HG03139 (cell line): ENCODE results near the gene AXIN2.

Source experiments
- ATAC-seq: cut with Tn5 transposase; IDR thresholded peaks from one replicate; pipeline ENCODE4 v1.9.1; 2021; ENCODE audit not compliant: unreplicated experiment

The AXIN2 gene

GRCh38 chr17:65584604-65585521, 23.4 kb upstream of the AXIN2 start:
- no peak for ATAC-seq

- no peak for ATAC-seq
These were observed 22.6 kb upstream of the AXIN2 start for GRCh38 chr17:65583921-65584603.

- ATAC-seq, result no peak
These were observed 15.5 kb upstream of the AXIN2 start for GRCh38 chr17:65576939-65577338.

GRCh38 chr17:65573282-65573602, 11.8 kb upstream of the AXIN2 start:
- ATAC-seq, result no peak

- ATAC-seq, result no peak
These were observed 11.3 kb upstream of the AXIN2 start for GRCh38 chr17:65572581-65573281.

- ATAC-seq, result no peak
These were observed 10.7 kb upstream of the AXIN2 start for GRCh38 chr17:65572186-65572580.

- no peak for ATAC-seq
These were observed 7.5 kb upstream of the AXIN2 start for GRCh38 chr17:65568918-65569317.

- ATAC-seq, result no peak
These were observed 6.1 kb upstream of the AXIN2 start for GRCh38 chr17:65567566-65567965.

- ATAC-seq, result no peak
These were observed 4.1 kb upstream of the AXIN2 start for GRCh38 chr17:65565559-65565958.

GRCh38 chr17:65564793-65565192, 3.3 kb upstream of the AXIN2 start:
- no peak for ATAC-seq

DNA sequence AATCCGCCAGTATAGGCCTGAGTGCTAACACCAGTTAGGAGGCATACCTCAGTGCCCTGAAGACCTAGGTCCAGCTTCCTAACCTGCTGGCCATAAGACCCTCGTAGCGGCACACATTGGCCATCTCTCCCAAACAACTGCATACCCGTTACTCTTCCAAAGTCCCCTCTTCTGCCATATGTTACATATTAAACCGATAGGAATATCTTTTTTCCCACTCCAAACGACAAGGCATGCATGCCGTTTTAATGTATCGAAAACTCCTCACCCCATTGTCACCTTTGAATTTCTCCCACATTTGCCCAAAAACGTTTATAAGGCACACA, 721 bp upstream of the AXIN2 start:
- no peak for ATAC-seq

GRCh38 chr17:65560628-65561451, 608 bp downstream of the AXIN2 start:
- ATAC-seq, result peak; percentile 50

DNA sequence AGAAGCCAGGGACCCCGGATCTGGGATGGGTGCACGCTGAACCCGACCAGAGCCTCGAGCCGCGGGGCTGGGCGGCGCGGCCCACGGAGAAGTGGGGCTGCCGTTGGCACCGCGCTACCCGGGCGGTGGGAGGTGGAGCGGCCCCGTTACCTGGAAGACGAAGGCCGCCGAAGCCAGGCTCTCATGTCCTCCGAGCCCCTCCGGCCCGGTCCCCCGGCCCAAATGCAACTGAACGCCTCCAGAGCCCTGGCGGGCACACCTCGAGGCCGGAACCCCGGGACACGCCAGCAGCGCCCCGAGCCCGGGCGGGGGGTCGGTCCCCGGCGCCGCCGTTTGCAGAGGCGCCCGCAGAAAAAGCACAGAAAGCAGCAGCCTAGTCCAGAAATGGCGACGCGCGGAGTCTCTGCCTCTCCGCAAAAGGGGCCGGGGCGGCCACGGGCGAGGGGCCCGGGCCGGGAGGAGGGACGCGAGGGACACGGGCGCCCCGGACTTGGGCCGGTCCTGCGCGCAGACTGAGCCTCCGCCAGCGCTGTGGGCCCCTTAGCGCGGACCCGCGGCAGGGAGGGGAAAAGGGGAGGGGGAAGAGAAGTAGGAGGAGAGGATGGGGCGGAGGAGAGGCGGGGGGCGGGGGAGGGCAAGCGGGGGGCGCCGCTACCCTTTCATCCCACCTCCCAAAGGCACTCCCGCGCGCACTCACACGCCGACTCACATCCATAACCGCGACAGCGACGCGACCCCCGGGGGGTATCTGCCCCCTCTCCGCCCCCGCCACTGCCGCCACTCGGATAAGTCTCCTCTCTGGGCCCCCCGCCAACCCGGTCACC, 1.4 kb downstream of the AXIN2 start:
- ATAC-seq, result no peak

DNA sequence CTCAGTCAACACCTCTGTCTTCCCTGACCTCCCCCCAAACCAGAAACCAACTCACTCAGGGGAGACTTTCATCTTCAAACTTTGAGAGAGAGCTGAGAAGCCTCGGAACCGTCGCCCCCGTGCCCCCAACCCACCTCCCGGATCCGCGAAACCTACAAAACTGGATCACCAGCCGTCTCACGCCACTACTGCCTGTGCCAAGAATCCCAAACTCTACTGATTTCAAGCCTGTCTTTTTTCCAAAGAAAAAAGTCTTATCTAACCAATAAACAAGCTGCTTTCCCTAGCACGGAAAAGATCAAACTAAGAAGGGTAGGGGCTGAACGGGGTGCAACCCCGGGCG, 2.0 kb downstream of the AXIN2 start:
- no peak for ATAC-seq

GRCh38 chr17:65558683-65559460, 2.6 kb downstream of the AXIN2 start:
- ATAC-seq, result no peak

DNA sequence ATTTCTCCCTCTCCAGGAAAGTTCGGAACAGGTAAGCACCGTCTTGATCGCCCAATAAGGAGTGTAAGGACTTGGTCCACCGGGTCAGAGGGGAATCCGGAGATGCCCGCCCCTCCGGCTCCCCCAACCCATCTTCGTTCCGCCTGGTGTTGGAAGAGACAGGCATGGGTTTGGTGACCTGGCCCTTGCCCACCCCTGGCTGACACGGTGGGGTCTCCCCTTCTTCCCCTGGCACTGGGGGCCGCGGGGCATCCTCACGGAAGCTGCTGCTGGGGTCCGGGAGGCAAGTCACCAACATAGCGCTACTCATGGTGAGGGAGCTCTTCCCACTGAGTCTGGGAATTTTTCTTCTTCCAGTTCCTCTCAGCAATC, 3.2 kb downstream of the AXIN2 start:
- ATAC-seq, result no peak

GRCh38 chr17:65557349-65558310, 3.8 kb downstream of the AXIN2 start:
- no peak for ATAC-seq

- no peak for ATAC-seq
These were observed 4.5 kb downstream of the AXIN2 start for GRCh38 chr17:65556910-65557348.
